ENCODE measurements around the gene CMTM4.

The CMTM4 gene

DNA sequence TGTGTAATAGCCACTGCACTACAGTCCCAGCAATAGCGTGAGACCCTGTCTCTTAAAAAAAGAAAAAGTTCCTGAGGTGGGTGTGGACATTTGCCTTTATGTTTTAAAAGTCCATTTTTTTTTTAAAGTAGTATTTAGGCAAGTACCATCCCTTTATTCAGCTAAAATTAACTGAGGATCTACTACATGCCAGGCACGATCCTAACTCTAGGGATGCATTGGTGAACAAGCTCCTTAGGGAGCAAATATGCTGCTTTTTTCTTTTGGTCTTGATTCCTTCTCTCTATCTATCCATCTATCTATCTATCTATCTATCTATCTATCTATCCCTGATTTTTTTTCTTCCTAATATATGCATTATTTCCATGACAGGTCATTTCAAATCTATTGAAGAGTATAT is 47.4 kb downstream of the CMTM4 start:
- DNase-seq (ENCODE audit: low read depth), result no peak
- TF ChIP-seq, protein P1, sequence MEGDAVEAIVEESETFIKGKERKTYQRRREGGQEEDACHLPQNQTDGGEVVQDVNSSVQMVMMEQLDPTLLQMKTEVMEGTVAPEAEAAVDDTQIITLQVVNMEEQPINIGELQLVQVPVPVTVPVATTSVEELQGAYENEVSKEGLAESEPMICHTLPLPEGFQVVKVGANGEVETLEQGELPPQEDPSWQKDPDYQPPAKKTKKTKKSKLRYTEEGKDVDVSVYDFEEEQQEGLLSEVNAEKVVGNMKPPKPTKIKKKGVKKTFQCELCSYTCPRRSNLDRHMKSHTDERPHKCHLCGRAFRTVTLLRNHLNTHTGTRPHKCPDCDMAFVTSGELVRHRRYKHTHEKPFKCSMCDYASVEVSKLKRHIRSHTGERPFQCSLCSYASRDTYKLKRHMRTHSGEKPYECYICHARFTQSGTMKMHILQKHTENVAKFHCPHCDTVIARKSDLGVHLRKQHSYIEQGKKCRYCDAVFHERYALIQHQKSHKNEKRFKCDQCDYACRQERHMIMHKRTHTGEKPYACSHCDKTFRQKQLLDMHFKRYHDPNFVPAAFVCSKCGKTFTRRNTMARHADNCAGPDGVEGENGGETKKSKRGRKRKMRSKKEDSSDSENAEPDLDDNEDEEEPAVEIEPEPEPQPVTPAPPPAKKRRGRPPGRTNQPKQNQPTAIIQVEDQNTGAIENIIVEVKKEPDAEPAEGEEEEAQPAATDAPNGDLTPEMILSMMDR (IDR thresholded peaks at IDR 0.05; ENCODE audit: low read depth, low read length, missing control alignments), result no peak
- H3K4me3 ChIP-seq (ENCODE audit: low read depth, low read length), result no peak overlapping the region

GRCh38 chr16:66647866-66648265 is 48.7 kb downstream of the CMTM4 start:
- TF ChIP-seq, protein P1 (IDR thresholded peaks at IDR 0.05; ENCODE audit: low read depth, low read length, missing control alignments), result no peak
- H3K4me3 ChIP-seq (ENCODE audit: low read depth, low read length), result no peak overlapping the region
- DNase-seq (ENCODE audit: low read depth), result no peak

- TF ChIP-seq, protein P1 (IDR thresholded peaks at IDR 0.05; ENCODE audit: low read depth, low read length, missing control alignments), result no peak
- DNase-seq (ENCODE audit: low read depth), result no peak
- no peak overlapping the region for H3K4me3 ChIP-seq (ENCODE audit: low read depth, low read length)
These were observed 55.2 kb downstream of the CMTM4 start for GRCh38 chr16:66641387-66641786.

- no peak for DNase-seq (ENCODE audit: low read depth)
- H3K4me3 ChIP-seq (ENCODE audit: low read depth, low read length), result no peak overlapping the region
- TF ChIP-seq, protein P1 (IDR thresholded peaks at IDR 0.05; ENCODE audit: low read depth, low read length, missing control alignments), result no peak
These were observed 55.7 kb downstream of the CMTM4 start for GRCh38 chr16:66640724-66641314.

- TF ChIP-seq, protein P1 (IDR thresholded peaks at IDR 0.05; ENCODE audit: low read depth, low read length, missing control alignments), result no peak
- no peak for DNase-seq (ENCODE audit: low read depth)
These were observed 57.3 kb downstream of the CMTM4 start for GRCh38 chr16:66639091-66639885.

DNA sequence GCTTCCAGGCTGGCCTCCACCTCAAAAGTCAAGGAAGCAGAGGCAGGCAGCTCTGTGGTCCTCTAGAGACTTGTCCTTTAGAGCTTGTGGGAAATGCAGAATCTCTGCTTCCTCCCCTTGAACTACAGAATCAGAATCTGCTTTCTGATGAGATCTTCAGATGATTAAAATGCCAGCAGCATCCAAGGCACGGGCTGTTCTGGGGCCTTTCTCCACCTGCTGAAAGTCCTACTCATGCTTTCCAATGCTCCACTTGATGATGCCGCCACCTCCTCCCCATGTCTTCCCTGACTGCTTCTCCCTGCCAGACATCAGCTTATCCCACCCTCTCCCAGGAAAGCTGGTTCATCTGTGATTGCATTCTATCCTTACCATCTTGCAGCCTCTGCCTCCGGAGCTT is 58.7 kb downstream of the CMTM4 start:
- TF ChIP-seq, protein P1 (IDR thresholded peaks at IDR 0.05; ENCODE audit: low read depth, low read length, missing control alignments), result no peak
- no peak for DNase-seq (ENCODE audit: low read depth)
- H3K4me3 ChIP-seq (ENCODE audit: low read depth, low read length), result no peak overlapping the region

More at GRCh38 chr16:66639091-66639885, 57.3 kb downstream of the CMTM4 start:
- no peak overlapping the region for H3K4me3 ChIP-seq (ENCODE audit: low read depth, low read length)

Measured in GM12864 (cell line).